Bronchial epithelial cell (primary cell): ENCODE measurements around the gene C5orf46. TPM values are rescaled to one million over a fixed set of nuclear protein-coding genes. Genes with fewer than 3 reads are reported as not detected.

Experiments used
- DNase-seq: peaks from one replicate; pipeline ENCODE4 v3.0.0-alpha.2; 2010; ENCODE audit warnings: low read depth
- FAIRE-seq: peaks from 2 replicates; lab custom pipeline; 2011; peaks lifted over from hg19 to GRCh38; lab: Jason Lieb, UNC
- H3K27me3 ChIP-seq: 2 replicates; pipeline ENCODE4 v1.5.1; 2011; ENCODE audit warnings: low read length; ENCODE audit not compliant: control insufficient read depth, insufficient read depth
- H3K36me3 ChIP-seq: 2 replicates; pipeline ENCODE4 v1.5.1; 2011; ENCODE audit warnings: low read length; ENCODE audit not compliant: control insufficient read depth, insufficient read depth
- H3K4me3 ChIP-seq: 2 replicates; pipeline ENCODE4 v1.5.1; 2011; ENCODE audit warnings: mild to moderate bottlenecking, low read depth, low read length, control low read depth
- total RNA-seq: library from RNA; depleted of rRNA; stranded (reverse); fragments of >200 nt; gene quantifications from 2 replicates; pipeline ENCODE4 v1.2.1, GENCODE V29; 2014
- TF ChIP-seq, protein P1 (sequence below): IDR thresholded peaks from 2 replicates; pipeline ENCODE4 v1.5.1; 2011; ENCODE audit warnings: mild to moderate bottlenecking, moderate library complexity, low read length, control low read depth, inconsistent platforms; ENCODE audit not compliant: insufficient read depth, severe bottlenecking

The C5orf46 gene
- total RNA-seq, 1 donor from 2014 or later, result not detected

DNA sequence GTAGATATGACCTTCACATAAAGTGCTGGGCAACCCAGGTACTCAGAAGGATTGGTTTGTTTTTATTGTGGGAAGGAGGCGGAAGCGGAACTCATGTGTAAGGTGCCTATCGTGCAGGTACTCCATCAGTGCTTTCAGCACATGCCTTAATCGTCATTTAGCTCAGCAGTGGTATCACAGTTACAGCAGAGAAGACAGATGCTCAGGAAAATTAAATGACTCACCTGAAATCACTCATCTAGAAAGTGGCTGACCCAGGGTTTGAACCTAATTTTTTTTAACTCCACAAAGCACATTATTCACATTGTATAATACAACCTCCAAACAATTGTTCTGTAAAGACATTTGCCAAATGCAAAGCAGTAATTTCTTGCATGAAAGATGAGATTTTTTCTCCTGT is 2.2 kb downstream of the C5orf46 start:
- DNase-seq, result peak; percentile 63
- no peak for FAIRE-seq
- TF ChIP-seq, protein P1, sequence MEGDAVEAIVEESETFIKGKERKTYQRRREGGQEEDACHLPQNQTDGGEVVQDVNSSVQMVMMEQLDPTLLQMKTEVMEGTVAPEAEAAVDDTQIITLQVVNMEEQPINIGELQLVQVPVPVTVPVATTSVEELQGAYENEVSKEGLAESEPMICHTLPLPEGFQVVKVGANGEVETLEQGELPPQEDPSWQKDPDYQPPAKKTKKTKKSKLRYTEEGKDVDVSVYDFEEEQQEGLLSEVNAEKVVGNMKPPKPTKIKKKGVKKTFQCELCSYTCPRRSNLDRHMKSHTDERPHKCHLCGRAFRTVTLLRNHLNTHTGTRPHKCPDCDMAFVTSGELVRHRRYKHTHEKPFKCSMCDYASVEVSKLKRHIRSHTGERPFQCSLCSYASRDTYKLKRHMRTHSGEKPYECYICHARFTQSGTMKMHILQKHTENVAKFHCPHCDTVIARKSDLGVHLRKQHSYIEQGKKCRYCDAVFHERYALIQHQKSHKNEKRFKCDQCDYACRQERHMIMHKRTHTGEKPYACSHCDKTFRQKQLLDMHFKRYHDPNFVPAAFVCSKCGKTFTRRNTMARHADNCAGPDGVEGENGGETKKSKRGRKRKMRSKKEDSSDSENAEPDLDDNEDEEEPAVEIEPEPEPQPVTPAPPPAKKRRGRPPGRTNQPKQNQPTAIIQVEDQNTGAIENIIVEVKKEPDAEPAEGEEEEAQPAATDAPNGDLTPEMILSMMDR, result no peak
- no peaks in the 10 kb centered on the region for H3K27me3 ChIP-seq
- no peaks in the 10 kb centered on the region for H3K36me3 ChIP-seq
- no peak overlapping the region for H3K4me3 ChIP-seq

DNA sequence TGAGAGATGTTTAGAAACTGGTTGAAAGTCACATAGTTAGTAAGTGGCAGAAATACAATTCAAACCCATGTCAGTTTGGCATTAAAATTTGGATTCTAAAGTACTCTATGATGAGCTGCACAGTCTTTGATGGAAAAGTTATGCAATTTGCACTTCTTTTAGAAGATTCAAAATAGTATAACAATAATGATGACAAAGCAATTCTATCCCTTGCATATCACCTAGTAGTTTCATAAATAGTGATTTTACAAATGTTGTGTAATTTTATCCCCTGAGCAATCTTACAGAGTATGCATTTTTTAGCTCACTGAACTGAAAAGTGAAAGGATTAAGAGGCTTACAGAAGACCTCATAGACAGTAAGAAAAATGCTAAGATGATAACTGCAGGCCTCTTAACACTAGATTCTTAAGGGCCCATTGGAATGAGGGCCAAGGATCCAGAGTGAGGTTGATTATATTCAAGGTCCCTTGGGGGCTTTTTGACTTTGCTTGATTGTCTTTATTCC is 3.7 kb downstream of the C5orf46 start:
- no peak overlapping the region for H3K4me3 ChIP-seq
- no peaks in the 10 kb centered on the region for H3K27me3 ChIP-seq
- no peak for FAIRE-seq
- TF ChIP-seq, protein P1, result no peak
- DNase-seq, result no peak
- no peaks in the 10 kb centered on the region for H3K36me3 ChIP-seq

DNA sequence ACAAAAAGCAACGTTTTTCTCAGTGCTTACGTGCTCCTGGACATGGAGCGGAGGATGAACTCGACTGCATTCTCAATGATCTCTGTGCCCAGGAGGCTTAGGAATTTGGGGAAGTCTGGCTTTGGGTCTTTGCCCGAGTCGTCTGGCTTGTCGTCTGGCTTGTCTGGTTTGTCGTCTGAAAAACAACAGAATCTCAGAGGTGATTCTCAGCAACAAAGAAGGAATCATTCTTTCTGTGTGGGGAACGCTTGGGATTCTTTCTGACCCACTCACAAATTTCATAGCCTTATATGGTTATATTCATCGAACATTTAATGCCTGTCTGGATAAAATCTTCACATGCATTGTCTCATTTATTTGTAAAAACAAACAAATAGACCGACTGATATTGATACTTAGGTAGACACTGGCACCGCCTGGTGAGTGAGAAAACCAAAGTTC is 4.7 kb downstream of the C5orf46 start:
- TF ChIP-seq, protein P1, result no peak
- DNase-seq (no peak), FAIRE-seq (no peak)
- Histone ChIP-seq H3K36me3 (no peaks in the 10 kb centered on the region), H3K4me3 (no peak overlapping the region), H3K27me3 (no peaks in the 10 kb centered on the region)

DNA sequence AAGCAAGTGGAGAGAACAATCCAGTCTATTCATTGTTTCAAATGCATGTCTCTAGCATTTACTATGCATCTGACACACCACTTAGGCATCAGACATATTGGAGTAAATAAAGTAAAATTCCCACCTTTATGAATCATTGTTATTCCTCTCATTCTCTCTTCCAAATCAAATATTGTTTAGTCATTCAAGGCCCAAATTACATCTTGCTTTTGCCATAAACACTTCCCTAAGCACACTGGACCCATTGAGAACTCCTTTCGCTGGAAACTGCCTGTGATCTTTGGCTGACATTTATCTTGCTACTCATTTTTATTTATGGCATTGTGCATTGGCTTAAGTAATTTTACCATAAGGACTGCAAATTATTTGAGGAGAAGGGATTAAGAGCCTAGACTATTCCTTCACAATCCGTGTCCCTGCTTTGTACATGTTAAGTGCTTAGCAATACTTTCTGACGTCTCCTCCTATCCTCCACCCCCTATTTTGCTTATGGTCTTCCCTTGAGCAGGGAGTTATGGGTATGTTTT is 7.4 kb downstream of the C5orf46 start:
- H3K27me3 ChIP-seq, result no peaks in the 10 kb centered on the region
- TF ChIP-seq, protein P1, result no peak
- H3K4me3 ChIP-seq, result no peak overlapping the region
- peak; percentile 93 for DNase-seq
- FAIRE-seq, result no peak
- H3K36me3 ChIP-seq, result no peaks in the 10 kb centered on the region

DNA sequence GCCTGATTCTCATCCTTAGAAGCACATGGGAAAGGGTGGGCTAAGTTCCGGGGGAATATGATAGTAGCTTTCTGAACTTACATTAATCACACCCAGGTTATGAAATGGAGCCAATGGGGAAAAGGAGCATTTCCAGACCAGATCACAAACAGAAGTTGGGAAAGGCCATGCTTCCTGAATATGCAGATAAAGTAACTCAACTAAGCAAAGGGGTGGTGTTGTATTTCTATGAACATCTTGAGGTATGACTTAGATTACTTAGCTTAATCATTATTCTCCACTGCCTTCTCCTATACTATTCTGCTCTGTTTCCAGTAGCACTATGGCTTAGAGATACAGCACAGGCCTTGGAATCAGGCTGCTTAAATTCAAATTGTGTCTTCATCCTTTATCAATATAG is 10.5 kb downstream of the C5orf46 start:
- no peak for FAIRE-seq

More for the DNA sequence above, 10.5 kb downstream of the C5orf46 start:
- Histone ChIP-seq H3K36me3 (no peaks in the 10 kb centered on the region), H3K27me3 (no peaks in the 10 kb centered on the region), H3K4me3 (no peak overlapping the region)
- no peak for DNase-seq
- TF ChIP-seq, protein P1, result no peak
